MM.1S (cell line): ENCODE measurements around the gene CDCA5.

Experiments used
- DNase-seq: peaks from one replicate; pipeline ENCODE4 v3.0.0-alpha.2; 2015
- H2AFZ ChIP-seq: fragments of 300-600 bp; sonication (generic); 2 replicates; pipeline ENCODE4 v1.6.0; 2016; ENCODE audit warnings: antibody characterized with exemption, low read length
- H3F3A ChIP-seq: fragments of 300-600 bp; sonication (generic); 2 replicates; pipeline ENCODE4 v1.6.1; 2016; ENCODE audit warnings: mild to moderate bottlenecking, antibody characterized with exemption, low read length, moderate library complexity, mixed read lengths; ENCODE audit not compliant: insufficient read depth
- H3K27ac ChIP-seq: fragments of 300-600 bp; sonication (generic); 2 replicates; pipeline ENCODE4 v1.5.1; 2016; ENCODE audit warnings: mild to moderate bottlenecking, low read length
- H3K27me3 ChIP-seq: fragments of 300-600 bp; sonication (generic); replicated peaks from 2 replicates; pipeline ENCODE4 v1.6.0; 2016; ENCODE audit warnings: low read length; ENCODE audit not compliant: insufficient read depth
- H3K36me3 ChIP-seq: fragments of 300-600 bp; sonication (generic); replicated peaks from 2 replicates; pipeline ENCODE4 v1.6.1; 2016; ENCODE audit warnings: mild to moderate bottlenecking, low read length, mixed read lengths; ENCODE audit not compliant: insufficient read depth
- H3K4me1 ChIP-seq: fragments of 300-600 bp; sonication (generic); 2 replicates; pipeline ENCODE4 v1.6.1; 2016; ENCODE audit warnings: low read length, mixed read lengths
- H3K4me2 ChIP-seq: fragments of 300-600 bp; sonication (generic); 2 replicates; pipeline ENCODE4 v1.6.0; 2016; ENCODE audit warnings: low read depth, low read length
- H3K4me3 ChIP-seq: fragments of 300-600 bp; sonication (generic); 2 replicates; pipeline ENCODE4 v1.5.1; 2016; ENCODE audit warnings: low read length, mixed read lengths
- H3K79me2 ChIP-seq: fragments of 300-600 bp; sonication (generic); 2 replicates; pipeline ENCODE4 v1.6.1; 2016; ENCODE audit warnings: mixed run types, low read length, mixed read lengths
- H3K9ac ChIP-seq: fragments of 300-600 bp; sonication (generic); 2 replicates; pipeline ENCODE4 v1.6.1; 2016; ENCODE audit warnings: low read length, mixed read lengths
- H3K9me2 ChIP-seq: fragments of 300-600 bp; sonication (generic); replicated peaks from 2 replicates; pipeline ENCODE4 v1.6.1; 2016; ENCODE audit warnings: mild to moderate bottlenecking, low read length, mixed read lengths; ENCODE audit not compliant: insufficient read depth
- H3K9me3 ChIP-seq: fragments of 300-600 bp; sonication (generic); replicated peaks from 2 replicates; pipeline ENCODE4 v1.6.1; 2016; ENCODE audit warnings: mild to moderate bottlenecking, low read length, mixed read lengths; ENCODE audit not compliant: insufficient read depth
- H4K20me1 ChIP-seq: fragments of 300-600 bp; sonication (generic); 2 replicates; pipeline ENCODE4 v1.6.1; 2016; ENCODE audit warnings: mild to moderate bottlenecking, low read length, moderate library complexity, mixed read lengths; ENCODE audit not compliant: insufficient read depth
- CTCF ChIP-seq: fragments of 300-600 bp; sonication (generic); IDR thresholded peaks from 2 replicates; pipeline ENCODE4 v1.5.1; 2016; ENCODE audit warnings: antibody characterized with exemption, low read length, mixed read lengths
- EZH2 ChIP-seq: fragments of 300-600 bp; sonication (generic); optimal IDR thresholded peaks from 2 replicates; pipeline ENCODE3; 2017; ENCODE audit warnings: low read depth, mild to moderate bottlenecking, antibody characterized with exemption, low read length, mixed read lengths
- EZH2phosphoT487 ChIP-seq: fragments of 300-600 bp; sonication (generic); IDR thresholded peaks from 2 replicates; pipeline ENCODE4 v1.6.1; 2018; ENCODE audit warnings: antibody characterized with exemption, low read length

The CDCA5 gene

GRCh38 chr11:65131895-65132237 is 48.0 kb upstream of the CDCA5 start:
- Histone ChIP-seq H3K9ac (peak overlapping the region; percentile 99; the same call in 1 of the 2 replicates), H3K9me3 (no peaks in the 10 kb centered on the region), H3K4me3 (peak overlapping the region; percentile 95), H3K9me2 (no peaks in the 10 kb centered on the region), H3K79me2 (peaks cover 70% of the 10 kb centered on the region), H2AFZ (no peak overlapping the region), H3K4me1 (peaks cover 15% of the 10 kb centered on the region), H3K4me2 (peak overlapping the region; percentile 90), H3K27me3 (no peaks in the 10 kb centered on the region), H3F3A (peaks cover 60% of the 10 kb centered on the region), H4K20me1 (no peaks in the 10 kb centered on the region), H3K27ac (peak overlapping the region; percentile 97), H3K36me3 (peaks cover 18% of the 10 kb centered on the region)
- no peak for TF ChIP-seq EZH2phosphoT487
- no peak for TF ChIP-seq CTCF
- no peak for TF ChIP-seq EZH2
- no peak for DNase-seq

- H3K9me2 ChIP-seq, result no peaks in the 10 kb centered on the region
- no peaks in the 10 kb centered on the region for H3K27me3 ChIP-seq
- DNase-seq, result no peak
- peaks cover 63% of the 10 kb centered on the region for H3F3A ChIP-seq
- H3K79me2 ChIP-seq, result peaks cover 70% of the 10 kb centered on the region
- H3K27ac ChIP-seq, result peak overlapping the region; percentile 97; the same call in 1 of the 2 replicates
- peak overlapping the region; percentile 90; the same call in 1 of the 2 replicates for H3K4me2 ChIP-seq
- TF ChIP-seq CTCF, result no peak
- TF ChIP-seq EZH2phosphoT487, result no peak
- TF ChIP-seq EZH2, result no peak
- H3K4me3 ChIP-seq, result no peak overlapping the region; the same call in 1 of the 2 replicates
- peaks cover 19% of the 10 kb centered on the region for H3K36me3 ChIP-seq
- peak overlapping the region; percentile 99; the same call in 1 of the 2 replicates for H3K9ac ChIP-seq
- H2AFZ ChIP-seq, result no peak overlapping the region
- no peaks in the 10 kb centered on the region for H4K20me1 ChIP-seq
- H3K9me3 ChIP-seq, result no peaks in the 10 kb centered on the region
- H3K4me1 ChIP-seq, result peaks cover 15% of the 10 kb centered on the region
Observed at GRCh38 chr11:65131417-65131776, 47.6 kb upstream of the CDCA5 start.

GRCh38 chr11:65130631-65131416 is 47.0 kb upstream of the CDCA5 start:
- peaks cover 65% of the 10 kb centered on the region for H3F3A ChIP-seq
- TF ChIP-seq CTCF (no peak), EZH2phosphoT487 (no peak), EZH2 (no peak)
- H3K27ac ChIP-seq, result no peak overlapping the region
- H3K9me2 ChIP-seq, result no peaks in the 10 kb centered on the region
- H3K4me3 ChIP-seq, result no peak overlapping the region
- peaks cover 19% of the 10 kb centered on the region for H3K36me3 ChIP-seq
- no peaks in the 10 kb centered on the region for H3K27me3 ChIP-seq
- H4K20me1 ChIP-seq, result no peaks in the 10 kb centered on the region
- H3K79me2 ChIP-seq, result peaks cover 72% of the 10 kb centered on the region
- no peaks in the 10 kb centered on the region for H3K9me3 ChIP-seq
- no peak overlapping the region for H3K4me2 ChIP-seq
- no peak overlapping the region for H2AFZ ChIP-seq
- H3K9ac ChIP-seq, result no peak overlapping the region
- H3K4me1 ChIP-seq, result peaks cover 15% of the 10 kb centered on the region
- DNase-seq, result no peak
